GM13976 (cell line): ENCODE data around the gene SREBF2.

Experiments used
- DNase-seq: peaks from one replicate; pipeline ENCODE4 v3.0.0; 2012; ENCODE audit warnings: low spot score
- in situ Hi-C: fragments of 300-500 bp; cut with MboI; formaldehyde crosslinking; loops from one replicate; pipeline ENCODE4 v1.12.0; 2022; ENCODE audit warnings: low sequenced_read_pairs, mixed read lengths, inconsistent platforms; ENCODE audit not compliant: unreplicated experiment
- TF ChIP-seq, protein P1 (sequence below): IDR thresholded peaks from 2 replicates; pipeline ENCODE4 v1.5.1; 2012; ENCODE audit warnings: borderline replicate concordance, mild to moderate bottlenecking; ENCODE audit not compliant: insufficient read depth; ENCODE audit errors: extremely low read depth, missing control alignments, control extremely low read depth

SREBF2 gene

DNA sequence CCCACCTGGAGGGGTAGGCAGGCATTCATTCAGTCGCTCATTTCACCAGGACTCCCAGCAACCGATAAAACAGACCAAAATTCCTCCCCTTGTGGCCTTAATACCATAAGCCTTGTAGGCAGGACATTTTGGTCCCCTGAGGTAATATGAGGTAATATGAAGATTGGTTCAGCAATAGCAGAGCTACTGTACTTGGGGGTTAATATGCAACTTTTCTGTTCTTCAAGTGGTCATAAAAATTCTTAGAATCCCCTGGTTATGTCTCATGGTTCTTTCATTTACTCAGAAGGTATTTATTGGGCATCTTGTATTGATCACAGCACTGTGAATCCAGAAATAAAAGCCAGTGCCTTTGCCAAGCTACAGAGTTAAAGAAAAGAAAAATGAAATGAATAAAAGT lies 52.2 kb downstream of the SREBF2 start:
- DNase-seq, result no peak
- TF ChIP-seq, protein P1, sequence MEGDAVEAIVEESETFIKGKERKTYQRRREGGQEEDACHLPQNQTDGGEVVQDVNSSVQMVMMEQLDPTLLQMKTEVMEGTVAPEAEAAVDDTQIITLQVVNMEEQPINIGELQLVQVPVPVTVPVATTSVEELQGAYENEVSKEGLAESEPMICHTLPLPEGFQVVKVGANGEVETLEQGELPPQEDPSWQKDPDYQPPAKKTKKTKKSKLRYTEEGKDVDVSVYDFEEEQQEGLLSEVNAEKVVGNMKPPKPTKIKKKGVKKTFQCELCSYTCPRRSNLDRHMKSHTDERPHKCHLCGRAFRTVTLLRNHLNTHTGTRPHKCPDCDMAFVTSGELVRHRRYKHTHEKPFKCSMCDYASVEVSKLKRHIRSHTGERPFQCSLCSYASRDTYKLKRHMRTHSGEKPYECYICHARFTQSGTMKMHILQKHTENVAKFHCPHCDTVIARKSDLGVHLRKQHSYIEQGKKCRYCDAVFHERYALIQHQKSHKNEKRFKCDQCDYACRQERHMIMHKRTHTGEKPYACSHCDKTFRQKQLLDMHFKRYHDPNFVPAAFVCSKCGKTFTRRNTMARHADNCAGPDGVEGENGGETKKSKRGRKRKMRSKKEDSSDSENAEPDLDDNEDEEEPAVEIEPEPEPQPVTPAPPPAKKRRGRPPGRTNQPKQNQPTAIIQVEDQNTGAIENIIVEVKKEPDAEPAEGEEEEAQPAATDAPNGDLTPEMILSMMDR, result no peak
- in situ Hi-C loops, result no loop called here

DNA sequence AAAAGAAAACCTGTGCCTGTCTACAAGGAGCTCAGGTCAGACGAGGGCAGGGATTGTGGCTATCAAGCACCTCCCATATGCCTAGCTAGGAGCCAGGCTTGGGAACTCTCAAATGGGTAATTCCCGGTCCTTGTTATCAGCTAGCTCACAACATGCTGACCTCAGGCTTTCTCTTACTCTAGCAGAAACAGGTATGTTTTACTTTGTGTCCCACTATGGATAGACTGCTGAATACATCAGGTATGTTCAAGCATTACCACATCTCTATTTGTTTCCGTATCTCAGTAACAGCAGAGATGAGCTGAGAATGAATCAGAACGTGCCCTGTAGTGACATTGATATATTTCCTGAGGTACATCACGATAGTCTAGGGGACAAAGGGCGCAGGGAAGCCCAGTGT lies 52.6 kb downstream of the SREBF2 start:
- no peak for DNase-seq
- TF ChIP-seq, protein P1, result no peak
- in situ Hi-C loops, result no loop called here

DNA sequence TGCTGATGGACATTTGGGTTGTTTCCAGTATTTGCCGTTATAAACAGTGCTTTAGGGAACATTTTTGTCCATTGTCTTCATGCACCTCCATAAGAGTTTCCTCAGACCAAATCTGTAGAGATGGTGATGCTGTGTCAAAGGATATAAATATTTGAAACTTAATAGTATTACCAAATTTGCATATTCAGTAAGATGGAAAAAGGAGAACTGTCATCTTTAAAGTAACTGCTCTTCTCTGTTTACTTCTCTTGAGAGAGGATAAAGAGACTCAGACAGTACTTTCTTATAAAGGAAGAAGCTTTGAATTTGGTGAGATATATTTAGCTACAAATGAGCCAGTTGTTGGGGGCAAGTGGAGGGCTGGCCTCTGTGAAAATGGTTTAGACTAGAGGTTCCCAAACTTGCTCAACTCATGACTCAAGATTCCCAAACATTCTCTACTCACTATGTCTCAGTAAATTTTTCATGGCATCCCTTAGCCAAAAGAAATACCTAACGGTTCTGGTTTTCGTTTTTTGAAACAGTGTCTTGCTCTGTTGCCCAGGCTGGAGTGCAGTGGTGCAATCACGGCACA lies 55.8 kb downstream of the SREBF2 start:
- in situ Hi-C loops, result no loop called here
- TF ChIP-seq, protein P1, result no peak
- DNase-seq, result no peak

DNA sequence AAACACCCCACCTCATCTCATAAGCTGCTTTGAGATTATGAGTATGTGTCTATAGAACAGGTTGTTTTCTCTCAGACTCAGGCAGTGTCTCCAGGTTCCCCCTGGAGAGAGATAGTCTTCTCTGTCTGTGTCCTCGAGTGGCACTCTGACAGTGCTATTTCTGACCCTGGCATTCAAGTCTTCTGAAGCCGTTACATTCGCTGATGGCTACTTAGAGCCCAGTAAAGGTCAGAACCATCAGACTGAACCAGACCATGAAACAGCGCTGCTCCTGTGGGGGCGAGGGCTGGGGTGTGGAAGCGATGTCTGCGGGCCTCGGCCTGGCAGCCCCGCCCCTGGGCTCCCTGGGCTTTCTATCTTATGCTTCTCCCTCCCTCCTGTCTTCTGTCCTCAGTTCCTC lies 58.5 kb downstream of the SREBF2 start:
- TF ChIP-seq, protein P1, result no peak
- in situ Hi-C loops, result no loop called here
- DNase-seq, result no peak

DNA sequence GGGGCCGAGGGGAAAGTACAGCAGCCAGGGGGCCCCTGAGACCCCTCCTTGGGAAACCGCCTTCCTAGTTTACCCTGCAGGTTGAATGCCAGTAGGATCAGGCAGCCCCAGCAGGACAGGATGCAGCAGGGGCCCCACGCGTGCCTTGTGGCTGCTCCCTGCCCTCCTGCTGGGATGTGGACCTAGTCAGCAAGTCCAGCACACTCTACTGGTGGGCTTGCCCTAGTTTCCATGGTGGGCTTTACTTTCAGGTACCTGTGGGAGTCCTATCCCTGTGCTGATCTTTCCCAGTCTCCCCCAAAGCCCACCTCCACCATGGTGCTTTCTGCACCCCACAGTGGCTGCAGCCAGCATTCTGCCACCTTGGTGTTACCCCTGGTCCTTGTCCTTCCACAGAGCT lies 59.8 kb downstream of the SREBF2 start:
- TF ChIP-seq, protein P1, result no peak
- no peak for DNase-seq

DNA sequence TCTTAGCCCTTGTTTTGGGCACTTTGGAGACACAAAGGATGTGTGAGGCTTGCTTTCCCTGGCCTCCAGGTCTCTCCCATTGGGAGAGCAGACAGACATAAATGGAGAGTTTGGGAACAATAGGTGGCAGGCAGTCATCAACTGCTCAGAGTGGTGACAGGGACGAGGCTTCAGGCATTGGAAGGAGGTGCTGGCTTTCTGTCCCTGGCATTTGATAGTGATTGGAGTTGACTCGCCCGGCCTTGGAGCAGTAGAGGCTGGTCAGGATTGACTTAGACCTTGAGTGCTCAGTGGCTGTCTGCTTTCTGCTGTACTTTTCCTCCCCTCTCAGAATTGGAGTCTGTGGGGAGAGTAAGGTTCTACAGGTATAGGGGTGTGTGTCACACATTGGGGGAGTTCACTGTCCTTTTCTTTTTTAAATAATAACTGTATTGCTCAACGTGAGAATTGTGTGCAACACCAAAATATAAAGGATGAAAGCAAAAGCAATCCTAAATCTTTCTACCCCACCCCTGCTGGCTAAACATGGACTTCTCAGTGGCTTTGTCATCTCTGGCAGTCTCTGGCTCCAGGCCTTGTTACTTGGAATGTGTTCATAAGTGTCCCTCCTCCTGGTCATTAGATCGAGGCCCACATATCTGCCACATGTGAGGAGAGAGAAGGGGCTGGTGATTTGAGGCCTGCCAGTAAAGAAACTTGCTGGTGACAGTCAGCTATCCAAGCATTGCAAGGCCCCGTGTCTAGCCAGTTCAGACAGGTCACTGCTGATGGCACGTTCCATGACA lies 60.9 kb downstream of the SREBF2 start:
- in situ Hi-C loops, result no loop called here

More for the DNA sequence above, 59.8 kb downstream of the SREBF2 start:
- in situ Hi-C loops, result no loop called here

More for the DNA sequence above, 60.9 kb downstream of the SREBF2 start:
- TF ChIP-seq, protein P1, result no peak
- no peak for DNase-seq
